Spleen (tissue), 11 donors: ENCODE measurements around the gene MIPEP. TPM values are rescaled to one million over a fixed set of nuclear protein-coding genes. Genes with fewer than 3 reads are reported as not detected.

Experiments
- DNase-seq: peaks from one replicate; pipeline ENCODE4 v3.0.0-alpha.2; 2020
- H3K27ac ChIP-seq, 8 donors: fragments of 200-600 bp; sonication (generic) in 7 of 8; 1 replicate in 4 of 8; 2 replicates in 4 of 8; pipeline versions ENCODE4 v1.5.0 to v1.8.0; 2016 to 2021; ENCODE audit warnings: inconsistent platforms in 4 of 8, mild to moderate bottlenecking in 4 of 8, moderate library complexity in 1 of 8
- H3K27me3 ChIP-seq, 7 donors: fragments of 200-600 bp; sonication (generic) in 6 of 7; replicated peaks in 1 of 7; 1 replicate in 4 of 7; 2 replicates in 3 of 7; pipeline versions ENCODE4 v1.5.0 to v1.8.0; 2016 to 2021; ENCODE audit warnings: inconsistent platforms in 3 of 7, mild to moderate bottlenecking in 1 of 7
- H3K36me3 ChIP-seq, 6 donors: fragments of 200-600 bp; sonication (generic) in 5 of 6; 1 replicate in 4 of 6; 2 replicates in 2 of 6; pipeline versions ENCODE4 v1.5.0 to v1.8.0; 2016 to 2021; ENCODE audit warnings: inconsistent platforms in 2 of 6
- H3K4me1 ChIP-seq, 6 donors: fragments of 200-600 bp; sonication (generic) in 5 of 6; 1 replicate in 3 of 6; 2 replicates in 3 of 6; pipeline versions ENCODE4 v1.5.0 to v1.8.0; 2016 to 2021; ENCODE audit warnings: inconsistent platforms in 3 of 6
- H3K4me3 ChIP-seq, 8 donors: fragments of 200-600 bp; sonication (generic) in 7 of 8; 1 replicate in 4 of 8; 2 replicates in 4 of 8; pipeline versions ENCODE4 v1.5.0 to v1.8.0; 2016 to 2021; ENCODE audit warnings: inconsistent platforms in 4 of 8, mild to moderate bottlenecking in 4 of 8, moderate library complexity in 2 of 8
- H3K9me3 ChIP-seq, 8 donors: fragments of 200-600 bp; sonication (generic) in 7 of 8; 1 replicate in 4 of 8; 2 replicates in 4 of 8; pipeline versions ENCODE4 v1.5.0 to v1.8.0; 2016 to 2021; ENCODE audit warnings: inconsistent platforms in 4 of 8
- CTCF ChIP-seq, 11 experiments: fragments of 200-600 bp in 7 of 11; fragments of 450-650 bp in 4 of 11; sonication (generic) in 4 of 11; IDR thresholded peaks in 8 of 11; conservative IDR thresholded peaks in 3 of 11; 1 replicate in 7 of 11; 2 replicates in 4 of 11; pipeline versions ENCODE4 v1.4.0 to v1.8.0; 2016 to 2021; ENCODE audit warnings: antibody characterized with exemption in 11 of 11, inconsistent platforms in 4 of 11, mild to moderate bottlenecking in 1 of 11
- POLR2A ChIP-seq, 3 donors: fragments of 450-650 bp; IDR thresholded peaks; one replicate each; pipeline ENCODE4 v1.5.1; 2017; ENCODE audit warnings: antibody characterized with exemption in 3 of 3, mild to moderate bottlenecking in 1 of 3
- POLR2AphosphoS5 ChIP-seq, 3 donors: sonication (generic); formaldehyde crosslinking; IDR thresholded peaks; one replicate each; pipeline ENCODE4 v1.5.1; 2017; ENCODE audit warnings: antibody characterized with exemption in 3 of 3
- WGBS, 5 donors: extraction: QIAGEN DNeasy Blood & Tissue Kit in 3 of 5; methylation state at CpG; one replicate each; pipeline versions ENCODE4 v1.1.5 to v1.1.7; 2013 to 2018; 5-methylcytosine and 5-hydroxymethylcytosine counted together
- intact Hi-C: fragments of 100-400 bp; cut with DNase I; formaldehyde crosslinking; loops from one replicate; pipeline ENCODE4 v1.15.0; 2023; ENCODE audit warnings: low total_unique reads
- polyA plus RNA-seq, 3 donors: library from polyadenylated mRNA; stranded (reverse); fragments of 200-250 nt; gene quantifications; one replicate each; pipeline ENCODE4 v1.2.1, GENCODE V29; 2013
- total RNA-seq, 7 donors: library from RNA; depleted of rRNA in 3 of 7; stranded (reverse); fragments of >200 nt in 3 of 7; fragmentation: NEBNext Ultra II Directional in 4 of 7; extraction: Animal tissue kit (Norgen Biotek cat#: 25700) in 4 of 7; gene quantifications; one replicate each; pipeline versions ENCODE4 v1.1.0 to v1.2.1, GENCODE V29; 2016 to 2021
- donor health status: healthy with polysubstance abuse.
- donor health status: DM: no; HTN: no; CAD: no; lungs with moderate emphysema.
- donor health status: DM: no; HTN: no; CAD: no.
- donor health status: Bipolar disorder and iron deficiency.
- donor health status: healthy.
- donor health status: DM: no; HTN: no; CAD: no.
- donor health status: DM: yes; HTN: yes; CAD: no.

MIPEP gene
- total and polyA plus RNA-seq, 10 donors, result 7.2 to 16.3 (median 10.8) TPM

GRCh38 chr13:23722726-23723453 is 166.3 kb downstream of the MIPEP start:
- H3K4me3 ChIP-seq, result no peak overlapping the region
- peaks cover 0 to 5% (median 0%) of the 10 kb centered on the region in 6 donors for H3K36me3 ChIP-seq
- H3K27me3 ChIP-seq, result no peaks in the 10 kb centered on the region
- TF ChIP-seq CTCF (IDR thresholded peaks at IDR 0.05 in 8 of 11, conservative IDR thresholded peaks at IDR 0.05 in 3 of 11), result no peak
- no peak for TF ChIP-seq POLR2A (IDR thresholded peaks at IDR 0.05)
- TF ChIP-seq POLR2AphosphoS5 (IDR thresholded peaks at IDR 0.05), result no peak
- intact Hi-C loops, result no loop called here
- peak overlapping the region in 1 of 8 donors; percentile 33 for H3K27ac ChIP-seq
- DNase-seq, result no peak
- no peaks in the 10 kb centered on the region for H3K4me1 ChIP-seq
- no peaks in the 10 kb centered on the region for H3K9me3 ChIP-seq
- 88 to 91% (median 90%) methylated on average over 6 of the region's 6 CpGs for WGBS, 5 donors

GRCh38 chr13:23718996-23719395 is 170.2 kb downstream of the MIPEP start:
- no peak for DNase-seq
- 47 to 66% (median 52%) methylated on average over 2 of the region's 2 CpGs for WGBS, 5 donors
- no peaks in the 10 kb centered on the region for H3K27me3 ChIP-seq
- TF ChIP-seq POLR2A (IDR thresholded peaks at IDR 0.05) (no peak), POLR2AphosphoS5 (IDR thresholded peaks at IDR 0.05) (no peak), CTCF (IDR thresholded peaks at IDR 0.05 in 8 of 11, conservative IDR thresholded peaks at IDR 0.05 in 3 of 11) (no peak)
- no peaks in the 10 kb centered on the region for H3K36me3 ChIP-seq
- no peaks in the 10 kb centered on the region for H3K9me3 ChIP-seq
- H3K4me3 ChIP-seq, result no peak overlapping the region
- no peak overlapping the region for H3K27ac ChIP-seq
- intact Hi-C loops, result no loop called here
- H3K4me1 ChIP-seq, result no peaks in the 10 kb centered on the region

- 88 to 100% (median 93%) methylated on average over 2 of the region's 2 CpGs for WGBS, 5 donors
These were observed 172.8 kb downstream of the MIPEP start for GRCh38 chr13:23716401-23716800.

More at GRCh38 chr13:23716401-23716800, 172.8 kb downstream of the MIPEP start:
- Histone ChIP-seq H3K9me3 (peaks cover 0 to 8% (median 0%) of the 10 kb centered on the region in 8 donors), H3K27me3 (no peaks in the 10 kb centered on the region), H3K4me3 (no peak overlapping the region), H3K4me1 (no peaks in the 10 kb centered on the region), H3K36me3 (no peaks in the 10 kb centered on the region), H3K27ac (no peak overlapping the region)
- TF ChIP-seq POLR2A (IDR thresholded peaks at IDR 0.05), result no peak
- no peak for TF ChIP-seq POLR2AphosphoS5 (IDR thresholded peaks at IDR 0.05)
- TF ChIP-seq CTCF (IDR thresholded peaks at IDR 0.05 in 8 of 11, conservative IDR thresholded peaks at IDR 0.05 in 3 of 11), result no peak
- no peak for DNase-seq
- intact Hi-C loops, result no loop called here
